Left lobe of liver (tissue), 2 donors: ENCODE data around the gene UXS1. TPM values are rescaled to one million over a fixed set of nuclear protein-coding genes. Genes with fewer than 3 reads are reported as not detected.
A peak's percentile ranks its signal among the peaks of the same experiment; 100 is the strongest.

Source experiments
- ATAC-seq: fragments of 200-7000 bp; cut with Tn5 transposase; one replicate; pipeline ENCODE4 v1.9.1; 2020; ENCODE audit warnings: mild to moderate bottlenecking, moderate library complexity
- DNase-seq: peaks from one replicate; pipeline ENCODE4 v3.0.0-alpha.2; 2020; ENCODE audit warnings: low spot score
- total RNA-seq: library from RNA; stranded (reverse); gene quantifications from one replicate; pipeline ENCODE4 v1.2.1, GENCODE V29; 2021
- donor health status: DM: no; HTN: no; CAD: no; lungs with moderate emphysema.
- donor health status: DM: no; HTN: yes; CAD: no.

The UXS1 gene
- total RNA-seq, 1 donor from 2014 or later = 7.5 TPM

DNA sequence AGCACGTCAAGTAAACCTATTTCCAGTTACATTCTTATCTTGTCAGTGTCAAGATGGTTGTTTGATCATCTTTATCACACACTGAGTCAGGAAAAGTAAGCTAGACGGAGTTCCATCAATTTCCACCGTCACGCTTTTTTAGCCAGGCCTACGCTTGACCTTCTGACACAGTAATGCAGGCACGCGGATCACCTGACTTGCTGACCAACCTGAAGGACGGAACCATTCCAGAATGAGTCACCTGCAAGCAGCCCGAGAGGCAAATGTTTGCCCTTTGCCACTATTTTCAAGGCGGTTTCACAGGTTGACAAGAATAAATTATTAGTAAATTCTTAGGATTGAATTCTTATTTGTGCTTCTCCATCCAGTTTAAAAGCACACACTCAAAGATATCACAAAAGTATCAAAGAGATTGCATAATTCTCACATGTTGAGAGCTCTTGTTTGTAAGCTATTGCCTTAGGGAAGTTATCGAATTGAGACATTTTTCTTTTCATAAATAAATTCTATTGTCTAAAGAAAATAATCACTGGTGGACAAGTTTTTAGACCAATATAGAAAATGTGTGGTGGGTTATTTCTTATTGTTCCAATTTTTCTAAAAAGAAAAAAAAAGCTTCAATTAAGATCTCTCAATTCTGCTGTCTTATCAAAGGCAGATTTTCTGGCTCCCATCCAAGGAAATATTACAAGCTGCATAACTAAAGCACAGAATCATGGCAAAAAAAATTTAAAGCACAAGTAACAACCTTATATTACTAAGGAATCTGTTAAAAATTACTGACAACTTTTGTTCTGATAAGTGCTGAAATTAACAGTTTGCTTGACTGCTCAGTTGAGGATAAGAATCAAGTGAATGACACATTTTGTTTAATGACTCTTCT is 31.9 kb downstream of the UXS1 start:
- DNase-seq (no peak), ATAC-seq (no peak)

DNA sequence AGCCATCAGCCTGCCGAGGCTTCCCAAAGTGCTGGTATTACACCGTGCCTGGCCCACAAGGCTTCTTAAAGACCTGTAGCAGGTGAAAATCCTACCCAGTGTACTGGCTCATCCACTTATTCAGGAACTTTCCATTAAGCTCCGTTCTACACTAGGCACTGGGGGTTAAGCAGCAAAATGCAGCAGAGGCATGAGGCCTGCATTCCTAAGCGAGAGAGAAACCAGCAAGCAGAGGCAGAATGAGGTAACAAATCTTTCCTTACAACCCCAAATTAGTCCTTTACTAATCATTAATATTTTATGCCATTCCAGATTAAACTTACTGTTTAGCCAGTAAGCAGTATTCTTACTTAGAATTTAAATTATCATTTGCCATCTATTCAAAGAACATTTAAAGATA is 32.8 kb downstream of the UXS1 start:
- ATAC-seq = no peak

DNA sequence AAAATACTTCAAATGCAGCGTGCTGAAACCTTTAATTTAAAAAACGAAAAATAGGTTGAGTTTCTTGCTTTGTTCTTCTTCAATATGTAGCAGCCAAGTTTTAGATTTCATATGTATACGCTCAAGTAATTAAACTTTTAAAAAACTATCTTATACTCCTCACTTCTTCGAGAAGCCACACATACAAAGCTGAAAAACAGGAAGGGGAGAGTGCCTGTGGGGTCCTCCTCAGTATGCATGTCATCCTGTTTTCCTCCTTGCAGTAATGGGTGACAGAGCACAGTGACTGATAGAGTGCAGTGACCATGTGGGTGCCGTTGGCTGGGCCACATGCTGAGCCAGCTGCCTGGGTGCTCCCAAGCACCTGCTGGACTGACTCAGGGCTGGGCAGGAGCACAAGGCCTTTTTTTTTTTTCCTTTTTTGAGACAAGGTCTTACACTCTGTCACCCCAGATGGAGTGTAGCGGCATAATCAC is 33.3 kb downstream of the UXS1 start:
- no peak for DNase-seq
- ATAC-seq = no peak

More for the DNA sequence above, 32.8 kb downstream of the UXS1 start:
- no peak for DNase-seq

DNA sequence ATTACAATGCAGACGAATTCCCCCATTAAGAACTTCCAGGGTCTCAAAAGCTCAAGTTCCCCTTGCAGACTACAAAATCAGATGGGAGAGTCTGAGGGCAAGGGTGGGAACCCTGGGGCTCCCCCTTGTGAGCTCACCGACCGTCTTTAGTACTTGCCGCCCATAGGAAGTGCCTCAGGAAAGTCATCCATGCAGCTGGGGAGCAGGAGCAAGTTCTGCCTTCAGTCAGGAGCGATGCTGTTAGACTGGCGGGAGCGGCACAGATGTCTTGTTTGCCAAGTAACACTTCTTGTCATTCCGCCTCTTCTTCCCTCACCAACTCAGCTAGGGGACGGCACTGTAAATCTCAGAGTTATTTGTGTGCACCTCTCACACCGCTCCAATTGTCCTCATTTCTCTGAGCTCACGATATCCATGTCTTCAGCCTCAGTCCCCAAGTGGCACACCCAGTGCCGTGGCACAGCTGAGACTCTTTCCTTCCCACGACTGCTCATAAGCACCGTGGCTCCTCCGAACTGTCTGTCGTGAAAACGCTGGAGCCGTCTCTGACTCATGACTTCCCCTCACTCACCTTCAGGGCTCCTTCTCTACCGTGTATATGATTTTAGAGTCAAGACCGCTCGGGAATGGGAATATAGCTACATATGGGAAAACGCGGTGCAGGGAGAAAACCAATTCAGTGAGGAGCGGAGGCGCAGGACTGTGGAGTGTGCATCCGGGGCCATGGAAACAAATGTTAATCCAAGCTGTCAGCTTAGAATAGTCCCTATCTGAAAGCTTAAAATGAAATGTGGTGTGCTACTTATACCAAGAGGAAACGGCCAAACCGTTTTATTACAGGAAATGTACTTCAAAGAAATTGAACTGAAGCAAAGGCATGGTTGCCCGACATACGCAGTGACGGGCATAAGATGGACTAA is 34.0 kb downstream of the UXS1 start:
- no peak for DNase-seq
- no peak for ATAC-seq

DNA sequence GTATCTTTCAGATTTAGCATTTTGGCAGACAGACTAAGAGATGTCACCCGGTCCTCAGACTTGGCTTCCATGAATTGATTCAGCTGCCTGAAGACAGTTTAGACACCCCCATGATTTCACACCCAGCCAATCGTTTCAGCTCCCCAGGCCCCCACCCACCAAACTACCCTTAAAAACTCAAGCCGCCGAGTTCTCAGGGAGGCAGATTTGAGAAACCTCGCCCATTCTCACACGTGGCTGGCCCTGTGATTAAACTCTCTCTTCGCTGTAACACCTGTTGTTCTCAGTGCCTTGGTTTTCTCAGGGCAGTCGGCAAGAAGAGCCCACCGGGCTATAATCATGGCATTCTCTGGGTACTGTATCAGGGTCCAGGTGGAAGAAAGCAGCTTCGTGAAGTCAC is 35.2 kb downstream of the UXS1 start:
- DNase-seq (no peak), ATAC-seq (no peak)

DNA sequence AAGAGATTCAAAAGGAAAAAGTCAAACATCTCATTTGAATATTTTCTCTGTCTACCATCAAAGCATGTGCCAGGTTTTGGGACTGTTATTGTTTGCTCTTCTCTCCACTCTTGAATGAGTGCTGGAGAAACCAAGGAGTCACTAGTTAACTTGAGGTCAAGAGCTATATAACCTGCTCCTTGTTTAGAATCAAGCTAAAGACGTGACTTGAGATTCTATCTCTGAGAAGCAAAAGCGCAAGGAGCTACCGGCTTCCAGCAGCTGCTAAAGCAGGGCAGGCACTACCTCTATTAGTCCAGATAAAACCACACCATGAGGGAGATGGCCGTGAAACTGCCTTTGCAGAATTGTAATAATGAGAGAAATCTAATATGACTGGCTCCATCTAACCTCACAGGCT is 36.0 kb downstream of the UXS1 start:
- ATAC-seq (no peak), DNase-seq (no peak)

GRCh38 chr2:106157416-106157815 is 36.7 kb downstream of the UXS1 start:
- DNase-seq = no peak
- no peak for ATAC-seq

DNA sequence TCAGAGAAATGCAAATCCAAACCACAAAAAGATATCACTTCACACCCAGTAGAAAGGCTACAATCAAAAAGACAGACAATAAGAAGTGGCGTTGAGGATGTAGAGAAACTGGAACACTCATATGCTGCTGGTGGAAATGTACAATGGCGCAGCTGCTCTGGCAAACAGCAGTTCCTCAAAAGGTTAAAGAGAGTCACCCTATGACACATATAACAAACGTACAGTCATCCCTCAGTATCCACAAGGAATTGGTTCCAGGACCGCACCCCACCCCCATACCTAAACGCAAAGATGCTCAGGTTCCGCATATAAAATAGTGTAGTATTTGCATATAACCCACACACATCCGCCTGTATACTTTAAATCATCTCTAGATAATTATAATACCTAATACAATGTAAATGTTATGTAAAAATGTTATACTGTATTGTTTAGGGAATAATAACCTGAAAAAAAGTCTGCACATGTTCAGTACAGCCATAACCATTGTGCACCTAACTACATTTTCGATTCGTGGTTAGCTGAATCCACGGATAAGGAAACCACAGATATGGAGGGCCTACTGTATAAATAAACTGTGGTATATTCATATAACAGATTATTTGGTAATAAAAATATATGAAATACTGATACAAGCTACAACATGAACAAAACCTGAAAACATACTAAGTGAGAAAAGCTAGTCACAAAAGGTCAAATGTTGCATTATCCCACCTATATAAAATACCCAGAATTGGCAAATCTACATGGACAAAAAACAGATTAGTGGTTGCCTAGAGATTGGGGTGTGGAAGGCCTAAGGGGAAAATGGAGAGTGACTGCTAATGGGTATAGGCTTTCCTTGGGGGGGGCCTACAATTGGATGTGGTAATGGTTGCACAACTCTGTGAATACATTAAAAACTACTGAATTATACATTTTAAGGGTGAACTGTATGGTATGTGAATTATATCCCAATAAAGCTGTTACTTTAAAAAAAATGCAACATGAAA is 37.5 kb downstream of the UXS1 start:
- no peak for ATAC-seq
- no peak for DNase-seq

- ATAC-seq (no peak), DNase-seq (no peak)
These were observed 40.3 kb downstream of the UXS1 start for GRCh38 chr2:106153781-106154180.

GRCh38 chr2:106147665-106148064 is 46.4 kb downstream of the UXS1 start:
- DNase-seq = no peak
- no peak for ATAC-seq

GRCh38 chr2:106147159-106147558 is 46.9 kb downstream of the UXS1 start:
- no peak for ATAC-seq
- DNase-seq = no peak

GRCh38 chr2:106144621-106145331 is 49.3 kb downstream of the UXS1 start:
- ATAC-seq (no peak), DNase-seq (no peak)

- no peak for ATAC-seq
- DNase-seq = no peak
These were observed 50.4 kb downstream of the UXS1 start for GRCh38 chr2:106143495-106144215.

DNA sequence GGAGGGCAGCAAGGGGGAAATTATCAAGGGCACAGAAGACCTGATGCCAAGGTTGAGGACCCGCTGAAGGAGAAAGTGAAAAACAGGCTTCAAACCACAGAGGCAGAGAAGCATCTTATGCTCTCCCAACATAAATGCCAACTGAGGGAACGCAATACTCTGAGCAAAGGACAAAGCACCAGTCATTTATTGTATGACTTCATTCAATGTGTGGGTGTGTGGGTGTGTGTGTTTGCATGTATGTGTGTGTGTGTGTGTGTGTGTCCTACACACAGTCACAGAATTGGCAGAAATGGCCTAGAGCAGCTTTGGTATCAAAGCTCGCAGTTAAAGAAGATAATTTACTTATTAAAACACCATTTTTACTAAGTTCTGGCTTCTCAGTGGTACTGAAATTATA is 51.4 kb downstream of the UXS1 start:
- ATAC-seq (no peak), DNase-seq (no peak)

DNA sequence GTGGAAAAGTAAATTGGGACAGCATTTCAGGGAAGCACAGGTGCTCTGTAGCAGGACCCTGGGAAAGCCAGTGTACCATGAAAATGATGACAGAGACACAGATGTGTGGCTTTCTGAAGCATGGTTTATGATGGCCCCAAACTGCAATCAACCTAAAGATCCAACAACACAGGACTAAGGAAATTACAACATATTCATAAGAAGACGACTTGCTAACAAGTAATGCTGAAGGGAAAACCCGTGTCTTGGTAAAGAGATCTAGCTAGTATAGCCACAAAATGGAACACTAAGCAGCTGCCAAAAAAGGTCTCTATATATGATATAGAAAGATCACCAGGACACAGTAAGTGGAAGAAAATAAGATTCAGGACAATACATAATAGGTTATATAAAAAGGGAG is 53.2 kb downstream of the UXS1 start:
- no peak for ATAC-seq

GRCh38 chr2:106140113-106140512 is 54.0 kb downstream of the UXS1 start:
- no peak for DNase-seq
- no peak for ATAC-seq

More for the DNA sequence above, 53.2 kb downstream of the UXS1 start:
- DNase-seq = no peak

GRCh38 chr2:106139238-106139935 is 54.7 kb downstream of the UXS1 start:
- DNase-seq (no peak), ATAC-seq (peak; percentile 11)

DNA sequence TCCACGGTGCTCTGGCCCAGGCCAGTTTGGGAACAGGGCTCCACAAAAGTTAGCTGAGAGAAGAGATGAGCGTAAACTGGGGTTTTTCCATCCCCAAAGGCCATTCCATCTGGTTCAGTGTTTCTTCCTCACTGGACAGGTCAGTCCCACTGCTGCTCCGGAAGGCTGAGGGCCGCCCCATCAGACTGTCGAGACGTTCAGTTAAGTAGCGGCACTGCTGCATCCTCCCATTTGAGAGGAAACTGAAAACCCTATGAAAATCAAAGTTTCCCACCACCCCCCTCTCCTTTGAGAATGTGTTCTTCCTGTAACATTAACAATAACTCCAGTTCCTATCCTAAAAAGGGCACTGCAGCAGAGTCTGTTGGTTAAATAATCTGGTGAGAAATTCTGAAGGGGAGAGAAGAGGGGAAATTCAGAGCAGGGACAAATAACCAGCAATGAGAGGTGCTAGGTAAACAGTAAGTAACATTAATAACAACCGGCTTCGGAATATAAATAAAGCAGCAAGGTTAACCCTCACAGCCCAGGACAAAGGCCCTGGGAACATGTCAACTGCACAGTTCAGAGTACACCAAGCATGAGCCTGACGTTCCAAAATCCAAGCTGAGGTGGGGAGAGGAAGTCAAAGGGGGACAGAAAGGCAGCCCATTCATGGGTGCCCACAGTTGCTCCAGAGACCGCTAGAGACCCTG is 55.4 kb downstream of the UXS1 start:
- ATAC-seq = peak; percentile 79
- no peak for DNase-seq
